GM12874 (cell line): Measurements from ENCODE around the gene C8G.

Experiments
- CTCF ChIP-seq: IDR thresholded peaks from 2 replicates; pipeline ENCODE4 v1.5.1; 2011; ENCODE audit warnings: low read depth, mild to moderate bottlenecking, control low read depth, low read length, moderate library complexity; ENCODE audit not compliant: insufficient read depth

Gene C8G

GRCh38 chr9:136994180-136994887 lies 49.3 kb downstream of the C8G start:
- TF ChIP-seq CTCF = no peak

- no peak for TF ChIP-seq CTCF
Observed at GRCh38 chr9:136994888-136995230, 49.8 kb downstream of the C8G start.

DNA sequence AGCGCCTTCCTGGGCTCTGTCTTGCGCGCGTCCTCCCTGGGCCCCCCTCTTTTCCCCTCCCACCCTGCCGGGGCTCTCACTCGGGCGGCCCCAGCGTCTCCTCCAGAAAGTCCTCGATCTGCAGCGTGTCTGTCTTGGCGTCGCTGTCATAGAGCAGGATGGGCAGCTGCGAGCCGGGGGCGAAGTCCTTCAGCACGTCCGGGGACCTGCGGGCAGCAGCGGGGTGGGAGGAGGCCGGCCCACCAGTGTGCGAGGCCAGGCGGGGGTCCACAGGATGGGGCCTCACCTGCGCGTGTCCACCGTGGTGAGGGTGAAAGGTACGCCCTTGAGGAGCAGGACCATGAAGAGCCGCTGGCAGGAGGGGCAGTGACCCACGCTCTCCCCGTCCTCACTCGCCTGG lies 50.3 kb downstream of the C8G start:
- TF ChIP-seq CTCF = no peak

DNA sequence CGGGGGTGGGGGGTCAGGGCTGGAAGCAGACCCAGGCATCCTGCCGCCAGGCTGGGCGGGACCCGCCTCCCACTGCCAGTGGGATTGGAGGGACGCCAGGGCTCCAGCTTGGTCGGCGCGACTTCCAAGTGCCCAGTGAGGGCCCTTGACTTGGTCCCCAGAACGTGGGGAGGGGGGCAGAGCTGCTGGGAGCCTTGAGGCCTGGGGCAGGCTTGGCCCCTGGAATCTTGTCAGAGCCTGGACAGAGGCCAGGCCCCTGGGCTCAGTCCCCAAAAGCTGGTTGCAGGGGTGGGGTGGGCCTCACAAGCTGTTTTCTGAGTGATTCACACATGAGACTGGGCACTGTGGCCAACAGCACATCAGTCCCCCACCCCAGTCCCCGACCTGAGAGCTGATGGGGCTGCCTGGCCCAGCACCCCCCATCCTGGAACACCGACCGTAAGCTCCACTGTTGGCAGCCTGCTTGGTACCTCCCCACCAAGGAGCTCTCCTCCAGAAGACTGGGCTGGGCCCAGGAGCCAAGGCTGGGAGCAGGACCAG lies 50.8 kb downstream of the C8G start:
- TF ChIP-seq CTCF = no peak
